GM19455 (cell line): Measurements from ENCODE around the gene APOL2.
"Not testable (repeated sequence)": the region's sequence is repeated elsewhere in the genome, so short reads cannot be mapped to it uniquely, and the experiment has no call there.

Source experiments
- ATAC-seq: cut with Tn5 transposase; IDR thresholded peaks from one replicate; pipeline ENCODE4 v1.9.1; 2021; ENCODE audit not compliant: unreplicated experiment

Gene APOL2

GRCh38 chr22:36223504-36223903 is 15.8 kb downstream of the APOL2 start:
- ATAC-seq = no peak

- no peak for ATAC-seq
These were observed 16.4 kb downstream of the APOL2 start for GRCh38 chr22:36222887-36223450.

DNA sequence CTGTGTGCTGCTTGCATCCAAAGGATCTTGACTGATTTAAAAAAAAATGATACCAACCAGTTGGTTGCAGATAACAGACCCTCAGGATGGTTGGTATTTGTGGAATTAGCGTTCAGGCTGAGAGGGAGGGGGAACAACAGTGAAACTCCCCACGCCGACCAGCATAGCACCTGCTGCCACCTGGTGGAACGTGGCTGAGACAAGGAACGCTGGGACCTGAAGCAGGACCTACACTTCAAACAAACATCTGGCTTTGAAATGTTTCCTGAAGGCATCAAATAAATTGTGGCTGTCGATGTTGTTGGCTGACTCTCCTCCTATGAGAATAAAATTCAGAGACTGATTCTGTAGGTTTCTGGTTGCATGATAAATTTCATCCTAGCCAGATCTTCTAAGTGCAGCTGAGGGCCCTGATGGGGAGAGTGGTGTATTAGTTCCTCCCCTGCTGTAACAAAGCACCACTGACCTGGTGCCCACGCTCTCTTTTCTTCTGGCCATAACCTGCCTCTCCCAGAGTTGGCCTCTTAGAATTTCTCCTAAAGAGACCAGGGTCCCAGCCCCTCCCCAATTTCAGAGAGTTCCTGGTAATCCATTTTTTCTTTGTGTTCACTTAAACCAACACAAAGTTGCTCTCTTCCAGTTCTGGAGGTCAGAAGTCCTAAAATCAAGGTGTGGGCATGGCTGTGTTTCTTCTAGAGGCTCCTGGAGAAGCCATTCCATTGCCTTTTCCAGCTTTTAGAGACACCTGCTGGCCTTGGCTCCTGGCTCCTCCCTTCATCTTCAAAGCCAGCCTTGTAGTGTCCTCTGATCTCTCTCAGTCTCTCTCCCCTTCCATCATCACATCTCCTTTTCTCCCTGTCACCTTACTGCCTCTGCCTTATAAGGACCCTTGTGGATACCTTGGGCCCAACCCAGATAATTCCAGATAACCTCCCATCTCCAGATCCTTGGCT is 17.3 kb downstream of the APOL2 start:
- ATAC-seq = no peak

- ATAC-seq = no peak
These were observed 18.8 kb downstream of the APOL2 start for GRCh38 chr22:36220451-36220921.

GRCh38 chr22:36218648-36219193 is 20.6 kb downstream of the APOL2 start:
- no peak for ATAC-seq

GRCh38 chr22:36215981-36216380 is 23.3 kb downstream of the APOL2 start:
- no peak for ATAC-seq

DNA sequence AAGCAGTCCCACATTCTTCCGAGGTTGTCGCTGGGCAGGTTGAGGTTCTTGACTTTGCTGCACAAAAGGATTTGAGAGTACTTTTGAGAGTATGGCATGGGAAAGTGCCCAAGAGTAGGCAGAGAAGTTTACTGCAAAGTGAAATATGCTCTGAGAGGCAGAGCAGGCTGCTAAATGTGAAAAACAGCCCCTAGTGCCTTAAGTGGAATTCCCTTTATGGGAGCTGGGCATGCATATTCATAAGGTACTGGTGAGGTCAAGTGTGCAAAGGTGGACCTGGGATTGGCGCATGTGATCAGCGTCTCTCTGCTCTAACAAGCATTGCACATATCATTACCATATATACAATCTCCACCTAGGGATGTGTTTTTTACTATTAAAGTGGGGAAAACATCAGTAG is 25.7 kb downstream of the APOL2 start:
- ATAC-seq = no peak

- no peak for ATAC-seq
These were observed 26.4 kb downstream of the APOL2 start for GRCh38 chr22:36212901-36213300.

- no peak for ATAC-seq
These were observed 28.0 kb downstream of the APOL2 start for GRCh38 chr22:36211237-36211861.

GRCh38 chr22:36210224-36210623 is 29.1 kb downstream of the APOL2 start:
- ATAC-seq = no peak

- ATAC-seq = not testable (repeated sequence)
These were observed 29.8 kb downstream of the APOL2 start for GRCh38 chr22:36209488-36209908.

GRCh38 chr22:36208914-36209313 is 30.4 kb downstream of the APOL2 start:
- no peak for ATAC-seq

- ATAC-seq = no peak
These were observed 31.1 kb downstream of the APOL2 start for GRCh38 chr22:36208162-36208765.

GRCh38 chr22:36206255-36206654 is 33.1 kb downstream of the APOL2 start:
- no peak for ATAC-seq

- not testable (repeated sequence) for ATAC-seq
These were observed 33.8 kb downstream of the APOL2 start for GRCh38 chr22:36205573-36205972.

DNA sequence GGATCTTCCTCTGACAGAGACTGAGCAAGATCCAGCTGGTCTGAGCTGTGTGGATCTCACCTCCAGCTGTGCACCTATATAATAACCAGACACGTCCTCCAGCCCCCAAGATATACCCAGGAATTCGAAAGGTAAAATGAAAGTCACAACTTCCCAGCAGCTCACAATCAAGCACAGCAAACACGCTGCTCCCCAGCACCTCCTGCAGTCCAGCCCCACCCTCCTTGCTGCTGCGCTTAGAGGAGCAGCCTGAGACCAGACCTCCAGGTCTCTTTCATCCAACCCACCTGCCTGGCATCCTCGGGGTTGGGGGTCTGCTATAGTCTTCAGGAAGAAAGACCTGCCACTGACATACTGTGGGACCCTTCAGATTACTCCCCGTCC is 34.7 kb downstream of the APOL2 start:
- no peak for ATAC-seq

GRCh38 chr22:36204001-36204631 is 35.2 kb downstream of the APOL2 start:
- no peak for ATAC-seq

- not testable (repeated sequence) for ATAC-seq
These were observed 35.9 kb downstream of the APOL2 start for GRCh38 chr22:36203441-36203840.

GRCh38 chr22:36202906-36203305 is 36.4 kb downstream of the APOL2 start:
- not testable (repeated sequence) for ATAC-seq

- no peak for ATAC-seq
These were observed 37.6 kb downstream of the APOL2 start, which contains the start of gene APOL4 for GRCh38 chr22:36201630-36202319. TSS of gene APOL4 (minus strand) at chr22:36201809. CDS start at chr22:36201734, 75 bp downstream.
